HG03159 (cell line): Measurements from ENCODE around the gene ADSS1.

ENCODE experiments used
- ATAC-seq: cut with Tn5 transposase; IDR thresholded peaks from one replicate; pipeline ENCODE4 v1.9.1; 2021; ENCODE audit warnings: mild to moderate bottlenecking, moderate library complexity; ENCODE audit not compliant: unreplicated experiment

Gene ADSS1

DNA sequence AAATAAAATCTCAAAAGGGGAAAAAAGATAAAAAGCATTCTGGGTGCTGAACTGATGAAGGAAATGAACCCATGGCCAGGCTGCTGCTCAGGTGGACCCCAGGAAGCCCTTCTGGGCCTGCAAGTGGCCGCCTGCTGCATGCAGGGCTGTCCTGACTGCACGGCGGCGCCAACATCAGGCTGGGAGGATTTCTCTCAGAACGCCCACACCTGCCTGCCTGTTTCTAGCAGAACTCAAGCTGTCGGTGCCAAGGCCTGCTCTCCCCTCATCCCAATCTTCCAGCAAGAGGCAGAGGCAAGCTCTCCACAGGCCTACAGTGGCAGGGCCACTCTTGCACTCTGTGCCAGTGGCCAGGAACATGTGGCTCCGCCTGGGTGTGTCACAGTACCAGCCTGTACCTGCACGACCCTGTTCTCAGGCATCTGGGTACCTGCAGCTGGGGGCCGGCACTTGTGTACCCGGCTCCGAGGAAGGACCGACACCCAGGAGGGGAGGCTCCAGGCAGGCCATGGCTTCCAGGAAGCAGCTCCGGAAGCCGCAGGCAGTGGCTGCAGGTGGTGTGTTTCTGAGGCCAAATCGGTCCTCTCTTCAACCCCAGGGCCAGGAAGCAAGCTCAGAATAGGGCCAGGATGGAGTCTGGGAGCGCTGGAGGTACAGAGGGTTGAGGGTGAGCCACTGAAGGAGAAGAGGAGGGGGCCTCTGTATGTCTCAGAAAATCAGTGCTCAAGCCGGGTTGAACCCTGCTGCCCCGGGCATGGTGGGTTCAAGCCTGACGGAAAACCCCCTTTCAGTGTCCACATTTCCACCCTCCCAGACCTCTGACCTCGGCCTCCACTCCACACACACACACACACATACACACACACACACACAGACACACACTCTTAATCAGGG is 37.2 kb upstream of the ADSS1 start:
- no peak for ATAC-seq

DNA sequence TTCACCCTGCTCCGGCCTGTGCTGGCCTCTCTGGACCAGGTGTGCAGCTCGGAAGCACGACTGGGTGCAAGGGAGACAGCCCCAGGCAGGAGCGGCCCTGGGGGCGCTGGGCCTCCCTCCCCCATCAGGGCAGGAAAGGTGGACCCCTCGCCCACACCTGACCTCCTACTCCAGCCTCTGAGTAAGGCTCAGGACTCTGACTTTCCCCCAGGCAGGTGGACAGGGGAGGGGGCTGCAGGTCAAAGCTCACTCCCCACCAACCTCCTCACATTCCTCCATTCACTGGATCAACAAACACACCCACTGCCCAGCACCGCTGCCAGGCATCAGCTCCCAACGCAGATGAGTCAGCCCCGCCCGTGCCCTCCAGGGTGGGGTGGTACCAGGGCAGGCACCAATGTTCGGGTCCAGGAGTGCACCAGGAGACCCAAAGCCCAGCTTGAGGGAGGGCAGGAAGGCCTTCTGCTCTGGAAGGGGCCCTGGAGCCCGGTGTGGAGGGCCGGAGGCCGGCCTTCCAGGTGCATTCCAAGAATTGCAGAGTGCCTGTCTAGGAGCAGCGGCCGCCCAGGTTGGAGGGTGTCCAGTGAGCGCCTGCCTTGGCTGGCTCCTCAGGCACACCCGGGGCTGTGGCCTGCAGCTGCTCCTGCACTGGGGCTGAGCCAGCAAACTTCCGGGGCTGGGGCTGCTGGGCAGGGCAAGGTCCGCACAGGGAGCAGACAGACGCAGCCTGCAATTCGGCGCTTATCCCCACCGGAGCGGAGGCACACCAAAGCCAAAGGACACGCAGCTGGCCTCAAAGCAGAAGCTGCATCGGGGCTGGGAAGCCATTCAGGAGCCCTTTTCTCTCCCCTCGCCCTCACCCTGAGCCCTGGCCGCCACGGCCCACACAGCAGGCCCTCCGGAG is 36.2 kb upstream of the ADSS1 start:
- no peak for ATAC-seq

DNA sequence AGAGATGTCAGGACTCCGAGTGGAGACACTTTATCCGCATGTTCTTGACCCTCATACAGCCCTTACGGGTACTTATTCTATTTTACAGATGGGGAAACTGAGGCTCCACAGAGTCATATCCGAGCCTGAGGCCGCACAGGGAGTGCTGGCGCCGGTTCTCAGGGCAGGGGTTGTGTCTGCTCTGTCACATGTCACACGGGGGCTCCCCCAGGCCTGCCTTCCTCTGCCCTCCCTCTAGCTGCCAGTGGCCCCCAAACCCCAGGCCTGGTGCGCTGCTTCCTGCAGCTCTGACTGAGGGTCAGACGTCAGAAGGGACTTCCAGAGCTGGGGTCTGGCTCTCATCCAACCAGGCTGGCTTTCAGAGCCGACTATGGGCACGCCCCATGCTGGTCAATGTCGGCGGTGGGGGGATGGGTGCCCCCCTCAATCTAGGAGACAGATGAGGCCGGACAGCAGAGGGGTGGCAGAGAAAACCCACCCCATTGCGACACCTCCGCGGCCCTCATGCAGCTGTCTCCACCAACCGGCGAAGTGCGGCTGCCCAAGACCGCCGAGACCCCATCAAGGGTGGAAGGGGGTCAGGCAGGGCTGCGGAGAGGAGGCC is 35.4 kb upstream of the ADSS1 start:
- no peak for ATAC-seq

DNA sequence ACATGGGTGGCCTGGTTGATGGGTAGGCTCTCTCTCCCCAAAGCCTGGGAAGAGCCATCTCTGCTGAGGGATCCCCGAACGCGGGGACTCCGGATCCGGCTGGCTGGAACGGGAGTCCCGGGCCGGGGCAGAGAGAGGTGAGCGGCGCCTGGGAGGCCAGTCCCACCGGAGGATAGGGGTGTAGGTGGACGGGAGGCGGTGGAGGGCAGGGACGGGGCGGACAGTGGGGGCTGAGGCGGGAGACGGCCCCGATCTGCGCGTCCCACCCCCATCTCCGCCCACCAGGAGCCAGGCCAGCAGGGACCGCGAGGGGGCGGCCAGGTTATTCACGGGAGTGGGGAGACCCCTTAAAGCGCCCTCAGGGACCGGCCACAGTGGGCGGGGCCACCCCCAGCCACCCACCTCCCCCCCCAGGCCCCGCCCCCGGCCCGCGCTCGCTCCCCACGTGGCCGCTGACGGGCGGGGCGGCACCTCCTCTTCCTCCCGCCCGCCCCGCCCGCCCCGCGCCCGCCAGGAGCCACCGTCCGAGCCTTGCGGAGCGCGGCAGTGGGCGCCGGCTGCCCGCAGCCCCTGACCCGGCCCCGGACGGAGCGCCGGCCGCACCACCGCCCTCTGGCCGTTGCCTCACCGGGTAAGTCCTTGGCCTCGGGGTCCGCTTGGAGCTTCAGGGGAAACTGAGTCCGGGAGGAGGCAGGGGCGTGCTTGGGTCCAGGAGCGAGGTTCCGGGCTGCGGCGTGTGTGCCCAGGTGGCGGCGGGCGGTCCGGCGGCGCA is 34.7 kb upstream of the ADSS1 start, which contains the start of gene INF2:
Gene INF2, plus strand, starts transcription at position 510 of the 772 bp plus-strand sequence. CDS start 11,748 bp downstream, outside the sequence.
- peak; percentile 41 for ATAC-seq

DNA sequence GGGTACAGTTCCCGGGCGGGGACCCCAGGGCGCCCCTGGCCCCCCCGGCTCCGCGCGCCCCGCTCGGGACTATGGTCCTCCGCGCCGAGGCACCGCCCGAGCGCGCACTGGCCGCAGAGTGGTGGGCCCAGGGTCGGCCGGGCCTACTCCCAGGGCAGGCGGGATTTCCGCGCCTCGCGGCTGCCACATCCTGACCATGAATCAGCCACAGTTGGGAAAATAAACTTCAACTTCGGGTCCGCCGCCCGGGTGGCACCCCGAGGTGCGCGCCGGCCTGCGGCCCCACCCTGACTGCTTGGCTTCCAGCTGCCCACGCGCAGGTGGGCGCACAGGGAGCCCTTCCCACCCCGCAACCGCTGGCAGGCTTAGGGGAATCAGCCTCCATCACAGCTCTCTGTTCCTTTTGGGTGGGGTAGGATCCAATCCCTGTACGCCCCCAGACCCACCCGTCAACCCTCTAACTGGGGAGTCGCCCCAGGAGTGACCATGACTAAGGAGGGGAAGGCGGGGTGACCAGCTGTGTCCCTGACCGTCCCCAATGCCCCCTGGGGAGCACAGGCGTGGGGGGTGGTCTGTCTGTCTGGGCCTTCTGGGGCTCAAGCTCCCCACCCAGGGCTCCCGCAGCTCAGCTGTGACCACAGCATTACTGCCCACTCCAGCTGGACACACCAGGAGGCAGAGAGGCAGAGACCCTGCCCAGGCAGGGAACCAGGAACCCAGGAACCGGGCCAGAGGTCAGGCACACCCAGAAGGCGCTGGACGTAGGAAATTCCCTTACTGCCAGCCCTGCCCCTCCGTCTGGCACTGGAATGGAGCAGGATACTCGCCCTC is 33.9 kb upstream of the ADSS1 start:
- no peak for ATAC-seq

DNA sequence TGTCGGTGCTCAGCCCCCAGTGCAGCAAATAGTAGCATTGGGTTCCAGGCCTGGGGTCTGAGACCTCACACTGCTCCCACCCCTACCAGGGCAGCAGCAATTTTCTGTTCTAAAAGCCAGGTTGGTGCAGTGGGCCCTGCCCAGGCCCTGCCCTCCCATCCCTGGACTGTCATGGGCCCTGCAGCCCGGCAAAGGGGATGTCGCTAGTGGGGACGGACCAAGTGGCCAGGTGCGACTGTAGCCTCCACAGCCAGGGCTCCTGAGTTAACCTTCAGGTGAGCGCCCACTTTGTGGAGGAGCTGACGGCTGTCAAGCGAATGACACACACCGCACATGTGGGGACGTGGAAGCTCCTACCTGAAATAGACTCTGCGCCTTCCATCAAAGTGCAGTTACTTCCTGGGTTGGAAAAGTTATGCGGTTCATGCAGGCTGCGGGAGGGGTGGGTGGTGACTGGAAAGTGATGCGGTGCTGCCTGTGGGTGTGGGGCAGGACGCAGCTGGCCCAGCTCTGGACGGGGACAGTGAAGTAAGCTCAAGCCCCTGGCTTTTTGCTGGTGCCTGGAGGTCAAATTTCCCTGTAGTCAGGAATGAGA is 33.1 kb upstream of the ADSS1 start:
- no peak for ATAC-seq

DNA sequence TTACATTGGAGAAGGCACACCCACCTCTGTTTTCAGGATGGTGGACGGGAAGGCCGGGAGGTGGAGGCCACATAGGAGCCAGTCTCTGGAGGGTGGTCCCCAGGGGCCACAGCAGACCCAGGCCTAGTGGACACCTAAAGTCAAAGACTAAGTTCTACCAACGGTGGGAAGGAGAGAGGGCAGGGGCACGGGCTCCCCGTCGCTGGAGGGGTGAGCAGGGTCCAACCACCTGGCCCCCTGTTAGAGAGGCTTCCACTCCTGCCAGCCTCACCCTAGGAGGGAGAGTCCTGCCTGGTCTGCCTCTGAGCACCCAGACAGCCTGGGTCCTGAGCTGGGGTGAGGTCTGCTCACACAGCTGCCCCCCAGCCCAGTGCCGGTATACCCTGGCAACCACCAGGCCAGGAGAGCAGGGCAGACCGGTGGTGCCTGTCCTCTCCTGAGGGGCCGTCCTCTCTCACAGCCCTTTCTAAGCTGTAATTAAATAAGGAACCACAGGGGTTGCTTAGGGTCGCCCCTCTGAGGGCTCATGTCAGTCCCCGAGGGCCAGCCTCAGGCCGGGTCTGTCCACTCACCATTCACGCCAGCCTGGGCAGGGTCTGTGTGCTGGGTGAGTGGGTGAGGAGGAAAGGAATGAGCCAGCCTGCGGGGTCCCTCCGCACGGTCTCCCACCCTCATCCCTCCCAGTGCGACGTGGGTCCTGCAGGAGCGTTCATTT is 32.3 kb upstream of the ADSS1 start:
- no peak for ATAC-seq

DNA sequence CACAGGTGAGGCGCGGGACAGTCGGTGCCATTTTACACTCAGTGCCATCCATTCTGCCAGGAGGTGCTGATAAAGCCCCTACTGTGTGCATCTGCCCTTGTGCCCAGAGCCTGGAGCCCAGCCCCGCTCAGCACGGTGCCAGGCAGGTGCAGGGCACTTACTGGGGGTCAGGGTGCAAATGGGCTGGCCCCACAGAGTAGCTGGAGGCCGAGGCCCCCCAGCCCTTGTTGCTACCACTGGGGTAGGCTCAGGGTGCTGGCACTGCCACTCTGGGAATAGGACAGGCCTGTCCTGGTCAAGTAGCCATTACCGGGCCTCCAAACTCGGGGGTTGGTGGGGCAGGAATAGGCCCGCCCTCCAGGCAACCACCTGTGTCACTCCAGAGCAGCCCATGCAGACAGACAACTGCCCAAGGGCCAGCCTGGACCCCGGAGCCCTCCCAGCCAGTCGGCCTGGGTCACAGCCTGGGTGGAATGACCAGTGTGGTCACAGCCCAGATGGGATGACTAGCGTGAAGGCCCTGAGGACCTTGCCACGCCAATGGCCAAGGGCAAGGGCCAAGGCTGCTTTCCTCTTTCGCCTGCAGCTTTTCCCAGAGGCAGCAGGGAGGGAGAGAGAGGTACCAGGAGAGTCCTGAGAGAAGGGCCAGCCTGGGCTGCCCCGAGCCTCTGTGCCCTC is 31.6 kb upstream of the ADSS1 start:
- ATAC-seq = no peak

DNA sequence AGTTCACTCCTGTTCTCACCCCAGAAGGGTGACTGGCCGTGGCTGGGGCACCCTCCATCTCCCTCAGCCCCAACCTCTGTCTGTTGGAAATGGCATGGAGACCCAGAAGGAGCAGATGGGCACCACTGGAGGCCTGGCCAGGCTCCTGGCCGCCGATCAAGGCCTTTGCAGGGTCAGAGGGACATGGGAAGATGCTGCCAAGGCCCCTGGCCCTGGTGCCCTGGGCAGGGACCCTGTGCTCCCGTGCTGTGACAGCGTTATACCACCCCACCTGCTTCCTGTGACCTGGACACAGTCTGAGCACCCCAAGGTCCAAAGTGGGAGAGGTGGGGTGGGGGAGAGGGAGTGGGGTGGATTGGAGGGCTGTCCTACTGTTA is 31.1 kb upstream of the ADSS1 start:
- no peak for ATAC-seq

DNA sequence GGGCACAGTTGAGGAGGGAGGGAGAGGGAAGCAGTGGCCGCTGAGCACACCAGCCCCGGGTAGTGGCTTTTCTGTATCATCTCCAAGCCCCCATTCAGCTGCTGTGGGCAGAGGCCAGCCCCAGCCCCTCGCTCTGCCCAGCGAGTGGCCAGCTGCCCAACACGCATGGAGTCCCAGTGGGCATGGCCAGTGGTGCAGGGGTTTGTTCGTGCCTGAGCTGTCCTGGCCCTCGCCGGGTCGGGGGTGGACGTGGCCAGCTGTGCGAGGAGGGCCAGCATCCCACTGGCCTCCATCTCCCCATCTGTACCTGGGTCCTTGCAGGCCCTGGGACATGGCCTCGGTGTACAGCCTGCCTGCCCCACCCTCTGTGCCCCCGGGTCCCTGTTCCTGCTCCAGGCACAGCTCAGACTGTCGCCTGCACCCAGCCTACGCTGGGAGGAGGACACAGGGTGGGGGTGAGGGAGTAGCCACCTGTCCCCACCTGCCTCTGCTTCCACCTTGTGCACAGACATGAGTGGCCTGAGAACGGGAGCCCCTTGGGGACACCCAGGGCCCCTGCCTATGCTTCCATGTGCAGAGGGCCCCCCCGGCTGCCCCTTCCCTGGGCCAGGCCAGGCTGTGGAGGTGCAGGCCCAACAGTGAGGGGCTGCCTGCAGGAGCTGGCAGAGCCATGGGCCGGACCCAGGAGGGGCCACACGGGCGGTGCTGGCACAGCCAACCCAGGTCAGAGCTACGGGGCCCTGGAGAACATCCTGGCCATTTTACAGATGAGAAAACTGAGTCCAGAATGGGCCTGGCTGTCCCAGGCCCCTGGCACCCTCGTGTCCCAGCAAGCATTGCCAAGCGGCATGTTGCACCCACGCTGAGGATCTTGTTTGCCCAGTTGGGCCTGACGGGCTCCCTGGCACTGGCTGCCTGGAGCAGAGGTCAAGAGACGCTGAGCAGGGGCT is 30.3 kb upstream of the ADSS1 start:
- ATAC-seq = no peak

DNA sequence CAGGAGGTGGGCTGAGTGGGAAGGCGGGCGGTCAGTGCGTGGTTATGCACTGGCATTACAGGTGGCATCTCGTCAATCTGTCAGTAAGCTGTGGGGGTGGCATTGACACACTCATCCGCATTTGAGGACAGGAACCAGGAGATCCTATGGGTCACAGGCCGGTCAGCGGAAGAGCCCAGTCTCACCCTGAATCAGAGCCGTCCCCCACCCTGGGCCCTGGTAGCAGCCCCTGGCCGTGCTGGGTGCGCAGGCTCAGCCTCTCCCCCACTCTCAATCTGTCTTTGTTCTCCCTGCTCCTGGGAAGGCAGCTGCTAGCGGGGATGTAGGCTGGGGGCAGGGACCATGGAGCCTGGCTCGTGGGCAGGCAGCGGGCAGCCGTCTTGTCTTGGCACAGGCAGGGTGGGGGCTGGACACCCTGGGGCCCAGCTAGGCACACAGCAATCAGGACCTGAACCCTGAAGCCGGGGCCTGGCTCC is 29.5 kb upstream of the ADSS1 start:
- no peak for ATAC-seq

DNA sequence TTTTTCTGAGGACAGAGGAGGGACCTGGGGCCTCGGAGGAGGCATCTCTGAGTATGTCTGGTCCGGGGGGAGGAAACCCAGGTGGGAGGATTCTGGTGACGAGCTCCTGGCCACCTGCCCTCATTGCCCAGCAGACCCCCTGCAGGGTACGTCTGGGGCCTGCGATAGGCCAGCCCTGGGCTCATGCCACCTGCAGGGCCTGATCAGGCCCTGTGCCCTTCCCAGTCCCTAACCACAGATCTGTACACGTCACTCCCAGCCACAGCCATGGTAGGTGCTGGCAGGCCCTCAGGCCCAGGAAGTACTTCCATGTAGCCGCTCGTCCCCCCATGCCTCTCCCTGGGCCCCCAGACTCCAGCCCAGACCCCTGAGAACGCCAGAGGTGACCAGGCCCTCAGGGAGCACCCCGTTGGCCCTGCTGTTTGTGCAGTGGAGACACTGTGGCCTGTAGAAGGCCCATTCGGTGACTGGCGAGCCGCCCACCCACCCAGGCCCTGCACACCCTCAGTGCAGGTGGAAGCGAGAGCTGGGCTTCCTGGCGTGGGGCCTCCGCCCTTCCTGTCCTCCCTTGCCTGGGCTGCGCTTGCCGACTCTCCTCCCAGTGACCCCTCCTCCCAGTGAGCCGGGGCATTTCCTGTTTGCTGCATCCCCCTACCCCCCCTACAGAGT is 28.9 kb upstream of the ADSS1 start:
- ATAC-seq = no peak

DNA sequence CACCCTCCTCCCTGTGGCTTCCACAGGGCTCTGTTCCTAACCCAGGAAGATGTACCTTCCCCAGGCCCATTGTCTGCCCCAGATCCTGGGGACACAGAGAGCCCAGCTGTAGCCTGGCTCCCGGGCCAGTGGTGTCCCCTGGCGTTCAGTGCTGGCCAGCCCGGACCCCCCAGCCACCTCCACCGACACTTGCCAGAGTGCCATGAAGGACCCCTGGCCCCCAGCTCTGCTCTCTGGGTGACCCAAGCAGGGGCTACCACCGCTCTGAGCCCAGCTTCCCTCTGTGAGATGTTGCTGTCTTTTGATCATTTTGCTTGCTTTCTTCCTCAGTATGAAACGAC is 28.4 kb upstream of the ADSS1 start:
- no peak for ATAC-seq

DNA sequence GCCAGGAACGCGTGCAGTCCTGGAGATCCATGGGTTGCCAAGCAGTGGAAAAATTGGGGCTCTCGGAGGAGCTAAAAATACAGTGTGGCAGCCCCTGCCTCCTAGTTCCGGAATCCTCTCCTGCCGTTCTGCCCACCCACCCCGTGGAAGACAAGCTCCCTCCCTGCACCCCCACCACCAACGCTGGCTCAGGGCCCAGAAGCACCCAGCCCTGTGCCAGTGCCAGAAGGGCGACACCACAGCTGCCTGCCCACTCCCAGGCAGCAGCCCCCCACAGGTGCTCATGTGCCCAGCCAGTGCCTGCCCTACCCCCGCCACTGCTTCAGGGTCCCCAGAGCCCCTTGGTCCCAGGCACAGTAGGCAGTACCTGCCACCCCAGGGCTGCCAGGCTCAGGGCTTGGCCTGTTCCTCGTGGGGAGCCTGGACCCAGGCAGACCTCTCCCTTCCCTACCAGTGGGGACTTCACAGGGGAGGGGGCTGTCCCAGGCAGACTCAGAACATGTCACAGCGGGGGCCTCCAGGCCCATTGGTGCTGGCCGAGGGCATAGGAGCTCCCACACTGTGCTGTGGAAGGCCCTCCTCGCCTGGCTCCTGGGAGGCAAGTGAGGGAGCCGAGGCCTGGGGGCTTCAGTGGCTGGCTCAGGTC is 27.2 kb upstream of the ADSS1 start:
- no peak for ATAC-seq

DNA sequence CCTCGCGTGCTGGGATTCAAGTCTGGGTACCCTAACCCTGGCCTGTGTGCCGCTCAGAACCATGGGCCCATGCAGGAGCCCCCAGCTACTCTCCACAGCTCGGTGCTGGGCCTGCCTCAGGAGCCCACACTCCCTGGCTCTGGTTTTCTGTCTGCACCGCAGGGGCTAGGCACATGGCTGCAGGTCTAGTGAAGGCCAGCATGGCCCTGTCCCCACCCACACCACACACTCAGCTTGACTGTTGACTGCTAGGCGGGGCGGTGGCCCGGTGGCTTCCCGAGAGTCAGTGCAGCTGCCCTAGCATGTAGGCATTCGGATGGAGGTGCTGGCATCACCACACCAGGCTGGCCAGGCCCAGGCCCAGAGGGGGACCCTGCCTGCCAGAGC is 26.7 kb upstream of the ADSS1 start:
- no peak for ATAC-seq
